Neural crest cell (in vitro differentiated cells): ENCODE measurements around the gene SH2B2. TPM values are rescaled to one million over a fixed set of nuclear protein-coding genes. Genes with fewer than 3 reads are reported as not detected.

Source experiments
- DNase-seq: peaks from one replicate; pipeline ENCODE4 v3.0.0; 2021; ENCODE audit warnings: low read depth, mixed read lengths, low spot score
- H3K27ac Mint-ChIP-seq: one replicate; pipeline ENCODE4 v1.8.0; 2021; ENCODE audit warnings: mild to moderate bottlenecking, mixed read lengths; ENCODE audit not compliant: unreplicated experiment
- H3K27me3 Mint-ChIP-seq: 2 replicates; pipeline ENCODE4 v1.8.0; 2021; ENCODE audit warnings: low read depth, mild to moderate bottlenecking, mixed read lengths
- H3K36me3 Mint-ChIP-seq: 2 replicates; pipeline ENCODE4 v1.8.0; 2021; ENCODE audit warnings: low read depth, mild to moderate bottlenecking, mixed read lengths
- H3K4me1 Mint-ChIP-seq: 2 replicates; pipeline ENCODE4 v1.8.0; 2021; ENCODE audit warnings: mixed read lengths
- H3K4me3 Mint-ChIP-seq: one replicate; pipeline ENCODE4 v1.8.0; 2021; ENCODE audit warnings: mild to moderate bottlenecking, mixed read lengths
- H3K9me3 Mint-ChIP-seq: 2 replicates; pipeline ENCODE4 v1.8.0; 2021; ENCODE audit warnings: mixed read lengths
- CTCF ChIP-seq: fragments of 200-600 bp; sonication (generic); conservative IDR thresholded peaks from 2 replicates; pipeline ENCODE4 v1.5.0; 2021; ENCODE audit warnings: antibody characterized with exemption, mild to moderate bottlenecking
- total RNA-seq: library from RNA; stranded (reverse); gene quantifications from 2 replicates; pipeline ENCODE4 v1.2.1, GENCODE V29; 2021

Gene SH2B2
- total RNA-seq, 1 donor from 2014 or later: 16.4 TPM

DNA sequence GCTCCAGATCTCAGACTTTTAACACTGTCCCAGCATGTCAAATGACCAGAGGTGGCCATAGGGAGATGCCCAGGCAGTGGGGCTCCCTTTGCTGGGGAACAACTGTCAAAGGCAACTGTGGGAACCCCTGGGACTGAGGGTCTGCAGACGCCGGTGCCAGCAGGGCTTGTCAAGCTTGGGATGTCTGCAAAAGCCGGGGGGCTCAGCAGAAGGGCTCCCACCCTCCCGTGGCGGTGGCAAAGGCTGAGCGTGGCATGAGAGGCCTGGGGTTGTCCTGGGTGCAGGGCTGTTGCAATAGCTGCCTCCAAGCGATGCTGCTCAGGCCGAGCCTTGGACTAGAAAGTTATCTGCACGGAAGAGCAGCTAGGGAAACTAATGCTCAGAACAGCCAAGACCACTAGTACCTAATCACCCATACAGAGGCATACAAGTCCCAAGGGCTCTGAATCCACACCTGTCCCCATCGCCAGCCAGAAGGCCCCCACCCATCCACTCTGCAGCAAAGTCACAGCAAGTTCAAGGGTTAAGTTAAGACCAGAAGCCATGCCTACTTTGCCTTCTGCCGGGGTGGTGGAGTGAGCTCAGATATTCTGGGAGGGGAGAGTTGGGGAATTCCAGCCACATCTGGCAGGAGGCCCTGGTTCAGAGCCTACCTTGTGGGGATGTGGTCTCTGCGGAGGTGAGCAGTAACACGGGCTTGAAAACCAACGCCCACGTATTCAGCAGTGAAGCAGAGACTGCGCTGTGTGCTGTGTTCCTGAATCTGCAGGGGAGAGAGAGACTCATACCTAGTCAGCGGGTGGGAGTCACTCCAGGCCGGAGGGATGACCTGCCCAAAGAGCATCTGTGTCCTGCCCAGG is 4.6 kb downstream of the SH2B2 start:
- peak overlapping the region; percentile 51 for H3K4me3 Mint-ChIP-seq
- TF ChIP-seq CTCF: no peak

DNA sequence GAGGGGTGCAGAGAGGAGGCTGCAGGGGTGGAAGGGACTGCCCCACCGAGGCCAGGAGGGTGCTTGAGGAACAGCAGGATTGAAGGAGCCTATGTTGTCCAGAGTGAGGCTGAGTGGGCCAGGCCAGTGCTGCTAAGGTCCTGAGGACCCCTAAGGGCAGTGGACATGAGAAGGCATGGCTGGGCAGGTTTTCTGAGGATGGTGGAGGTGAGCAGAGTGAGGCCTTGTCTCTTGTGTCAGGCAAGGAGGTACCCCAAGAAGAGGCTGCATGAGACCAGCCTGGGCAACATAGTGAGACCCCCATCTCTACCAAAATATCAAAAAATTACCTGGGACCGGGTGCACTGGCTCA is 5.2 kb downstream of the SH2B2 start:
- peaks cover 29% of the 10 kb centered on the region for H3K4me1 Mint-ChIP-seq
- H3K36me3 Mint-ChIP-seq: no peaks in the 10 kb centered on the region
- no peak for TF ChIP-seq CTCF
- H3K27me3 Mint-ChIP-seq: no peaks in the 10 kb centered on the region
- DNase-seq: no peak
- H3K27ac Mint-ChIP-seq: no peak overlapping the region
- peak overlapping the region; percentile 51 for H3K4me3 Mint-ChIP-seq
- H3K9me3 Mint-ChIP-seq: no peaks in the 10 kb centered on the region

More for the DNA sequence above, 4.6 kb downstream of the SH2B2 start:
- Mint-ChIP-seq H3K9me3 (no peaks in the 10 kb centered on the region), H3K27ac (no peak overlapping the region), H3K27me3 (no peaks in the 10 kb centered on the region), H3K4me1 (peaks cover 25% of the 10 kb centered on the region), H3K36me3 (no peaks in the 10 kb centered on the region)
- no peak for DNase-seq

DNA sequence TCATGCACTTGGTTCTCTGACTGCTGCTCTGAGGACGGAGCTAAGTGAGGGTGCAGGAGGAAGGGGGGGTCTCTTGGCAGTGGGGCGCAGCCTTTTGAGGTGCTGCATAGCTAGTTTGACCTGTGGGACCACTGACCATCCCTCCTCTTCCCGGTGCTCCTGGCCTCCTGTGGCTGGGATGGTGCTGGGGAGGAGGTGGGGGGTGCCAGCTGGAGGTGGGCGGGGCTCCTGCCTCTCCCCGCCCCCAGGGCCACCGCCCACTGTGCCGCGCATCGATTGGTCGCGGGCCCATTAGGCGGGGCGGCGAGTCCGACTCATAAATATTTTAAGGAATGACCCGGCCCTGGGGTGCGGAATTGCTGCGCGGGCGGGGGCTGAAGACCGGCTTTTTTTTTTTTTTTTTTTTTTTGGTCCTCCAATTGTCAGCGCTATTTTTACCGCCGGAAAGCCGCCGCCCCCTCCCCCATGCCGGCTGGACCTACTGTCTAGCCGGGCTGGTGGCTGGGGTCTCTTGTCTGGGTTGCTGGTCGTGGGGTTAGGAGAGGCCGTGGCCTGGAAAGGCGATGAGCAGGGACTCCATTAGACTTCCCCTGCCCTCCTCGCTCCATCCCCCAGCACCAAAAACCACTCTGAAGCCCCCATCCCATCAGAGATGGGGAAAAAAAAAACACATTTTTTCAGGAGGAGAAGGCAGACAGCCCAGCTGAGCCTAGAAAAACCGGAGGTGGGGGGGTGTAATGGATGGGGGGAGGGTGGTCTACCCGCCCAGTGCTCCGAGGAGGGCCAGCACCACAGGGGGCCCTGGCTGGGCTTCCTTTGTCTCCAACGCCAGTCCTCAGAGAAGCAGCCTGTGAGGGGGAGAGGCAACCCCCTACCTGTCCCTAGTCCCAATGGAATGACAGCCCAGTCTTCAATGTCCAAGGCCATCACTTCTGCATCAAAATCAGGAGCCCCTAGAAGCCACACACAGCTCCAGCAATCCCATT is 6.4 kb downstream of the SH2B2 start:
- Mint-ChIP-seq H3K36me3 (no peaks in the 10 kb centered on the region), H3K4me3 (peak overlapping the region; percentile 54), H3K27me3 (no peaks in the 10 kb centered on the region), H3K4me1 (peaks cover 28% of the 10 kb centered on the region), H3K27ac (no peak overlapping the region), H3K9me3 (no peaks in the 10 kb centered on the region)
- TF ChIP-seq CTCF: no peak
- DNase-seq: no peak

GRCh38 chr7:102294589-102294988 is 7.9 kb downstream of the SH2B2 start:
- no peak for DNase-seq
- no peak overlapping the region for H3K27ac Mint-ChIP-seq
- no peak overlapping the region for H3K4me3 Mint-ChIP-seq
- no peaks in the 10 kb centered on the region for H3K27me3 Mint-ChIP-seq
- no peak for TF ChIP-seq CTCF
- no peaks in the 10 kb centered on the region for H3K36me3 Mint-ChIP-seq
- H3K4me1 Mint-ChIP-seq: peaks cover 23% of the 10 kb centered on the region
- H3K9me3 Mint-ChIP-seq: no peaks in the 10 kb centered on the region

DNA sequence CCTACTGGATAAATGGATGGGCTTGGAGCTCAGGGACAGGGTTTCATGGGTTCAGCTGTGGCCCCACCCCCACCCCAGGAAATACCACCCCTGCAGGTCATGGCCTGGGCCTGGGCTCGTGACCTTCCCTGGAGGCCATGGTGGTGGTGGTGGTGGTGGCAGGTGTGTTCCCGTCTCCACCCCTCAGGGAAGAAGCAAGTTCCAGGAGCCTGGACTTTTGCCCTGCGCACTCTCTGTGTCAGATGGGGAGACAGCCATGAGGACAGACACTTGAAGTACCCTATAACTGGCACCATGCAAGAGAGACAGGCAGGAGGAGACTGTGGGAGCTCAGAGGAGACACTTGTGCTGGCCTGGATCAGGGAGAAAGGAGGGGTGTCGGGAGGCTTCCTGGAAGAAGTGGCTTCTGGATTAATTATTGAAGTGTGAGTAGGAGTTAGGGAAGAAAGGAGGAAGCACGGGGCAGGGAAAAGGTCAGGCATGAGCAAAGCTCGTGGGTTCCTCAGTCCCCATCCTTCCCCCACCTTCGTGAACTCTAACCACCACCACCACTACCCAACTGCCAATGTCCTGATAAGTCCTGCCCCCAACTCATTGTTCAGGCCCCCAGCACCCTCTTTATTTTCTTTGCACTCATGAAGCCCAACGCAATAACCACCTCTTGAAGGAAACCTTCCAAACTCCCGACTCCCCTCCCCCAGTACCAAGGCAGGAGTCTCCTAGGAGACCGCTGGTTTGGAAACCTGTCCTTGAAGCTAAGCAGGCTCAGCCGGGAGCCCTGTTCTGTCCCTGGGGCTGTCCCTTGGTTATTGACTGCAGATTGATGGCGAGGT is 8.9 kb downstream of the SH2B2 start:
- Mint-ChIP-seq H3K4me1 (peaks cover 23% of the 10 kb centered on the region), H3K27me3 (no peaks in the 10 kb centered on the region), H3K9me3 (no peaks in the 10 kb centered on the region), H3K36me3 (no peaks in the 10 kb centered on the region), H3K27ac (no peak overlapping the region), H3K4me3 (peak overlapping the region; percentile 59)
- no peak for DNase-seq
- no peak for TF ChIP-seq CTCF
